LNCAP (cell line): ENCODE results near the gene HS3ST6.

ENCODE experiments used
- CTCF ChIP-seq: fragments of 450-650 bp; IDR thresholded peaks from 2 replicates; pipeline ENCODE4 v1.5.1; 2017; ENCODE audit warnings: mild to moderate bottlenecking

The HS3ST6 gene

GRCh38 chr16:1871974-1872635, 46.1 kb downstream of the HS3ST6 start, which contains the start of gene MEIOB:
MEIOB (minus strand) TSS chr16:1872164; CDS start chr16:1868175, 3,989 bp downstream.
- TF ChIP-seq CTCF = no peak

DNA sequence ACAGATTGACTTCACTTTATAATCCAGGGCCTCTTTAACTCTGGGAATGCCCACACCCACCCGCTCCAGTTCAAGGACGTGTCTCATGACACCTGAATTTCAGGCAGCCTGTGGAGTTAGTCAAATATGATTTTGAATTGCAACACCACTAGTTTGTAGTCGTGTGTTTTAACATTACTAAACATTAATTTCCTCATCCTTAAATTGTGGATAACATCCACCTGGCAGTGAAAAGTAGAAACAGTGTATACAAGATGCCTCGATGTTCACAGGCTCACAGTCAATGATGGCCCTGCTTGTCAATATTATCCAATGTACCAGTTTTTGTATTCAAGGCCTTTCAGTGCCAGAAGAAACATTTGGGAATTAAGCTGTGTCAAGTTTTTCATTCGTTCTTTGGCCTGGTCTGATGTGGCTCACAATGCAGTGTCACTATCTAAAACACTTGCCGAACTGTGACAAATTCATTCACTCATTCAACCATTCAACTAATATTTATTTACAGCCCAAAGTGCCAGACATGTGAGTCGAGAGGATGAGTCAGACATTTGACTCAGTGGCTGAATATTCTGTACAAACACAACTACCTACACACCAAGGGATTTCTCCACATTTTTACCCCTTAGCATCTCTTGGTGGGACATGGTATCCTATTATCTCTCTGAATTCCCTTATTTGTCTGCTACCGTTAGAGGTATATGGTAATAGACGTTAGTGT, 47.7 kb downstream of the HS3ST6 start:
- TF ChIP-seq CTCF = no peak

DNA sequence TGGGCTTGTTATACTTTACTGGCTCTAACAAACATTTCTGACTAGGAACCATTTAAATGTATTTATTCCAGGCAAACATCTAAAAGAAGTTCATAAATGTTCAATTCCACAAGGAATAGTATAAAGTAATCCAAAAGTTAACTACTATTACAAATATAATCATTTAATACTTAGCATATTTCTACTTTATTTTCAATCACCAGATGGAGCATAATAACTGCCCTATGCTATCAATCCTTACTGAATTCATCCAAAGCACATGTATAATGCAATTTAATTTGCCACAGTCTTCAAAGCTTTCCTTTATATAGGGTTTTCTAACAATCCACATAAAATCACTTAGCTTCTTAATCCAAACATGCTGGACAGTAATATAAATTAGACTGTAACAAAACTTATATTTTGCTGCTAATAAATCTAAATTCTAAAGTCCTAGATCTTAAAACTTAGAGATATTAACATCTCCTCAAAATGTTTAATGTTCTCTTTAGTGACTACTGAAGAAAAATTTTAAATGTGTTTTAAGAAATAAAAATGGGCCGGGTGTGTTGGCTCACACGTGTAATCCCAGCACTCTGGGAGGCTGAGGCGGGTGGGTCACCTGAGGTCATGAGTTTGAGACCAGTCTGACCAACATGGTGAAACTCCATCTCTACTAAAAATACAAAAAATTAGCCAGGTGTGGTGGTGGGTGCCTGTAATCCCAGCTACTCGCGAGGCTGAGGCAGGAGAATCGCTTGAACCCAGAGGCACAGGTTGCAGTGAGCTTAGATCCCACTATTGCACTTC, 52.1 kb downstream of the HS3ST6 start:
- TF ChIP-seq CTCF = no peak

- TF ChIP-seq CTCF = peak; percentile 46
These were observed 54.3 kb downstream of the HS3ST6 start for GRCh38 chr16:1863681-1864460.

GRCh38 chr16:1862394-1862793, 55.8 kb downstream of the HS3ST6 start:
- TF ChIP-seq CTCF = no peak

- no peak for TF ChIP-seq CTCF
These were observed 56.5 kb downstream of the HS3ST6 start for GRCh38 chr16:1861730-1862129.
